HG03175 (cell line): ENCODE data around the gene DCAF4.
A peak's percentile ranks its signal among the peaks of the same experiment; 100 is the strongest.

Experiments used
- ATAC-seq: cut with Tn5 transposase; IDR thresholded peaks from one replicate; pipeline ENCODE4 v1.9.1; 2021; ENCODE audit warnings: mild to moderate bottlenecking, moderate library complexity; ENCODE audit not compliant: unreplicated experiment

DCAF4 gene, protein sequence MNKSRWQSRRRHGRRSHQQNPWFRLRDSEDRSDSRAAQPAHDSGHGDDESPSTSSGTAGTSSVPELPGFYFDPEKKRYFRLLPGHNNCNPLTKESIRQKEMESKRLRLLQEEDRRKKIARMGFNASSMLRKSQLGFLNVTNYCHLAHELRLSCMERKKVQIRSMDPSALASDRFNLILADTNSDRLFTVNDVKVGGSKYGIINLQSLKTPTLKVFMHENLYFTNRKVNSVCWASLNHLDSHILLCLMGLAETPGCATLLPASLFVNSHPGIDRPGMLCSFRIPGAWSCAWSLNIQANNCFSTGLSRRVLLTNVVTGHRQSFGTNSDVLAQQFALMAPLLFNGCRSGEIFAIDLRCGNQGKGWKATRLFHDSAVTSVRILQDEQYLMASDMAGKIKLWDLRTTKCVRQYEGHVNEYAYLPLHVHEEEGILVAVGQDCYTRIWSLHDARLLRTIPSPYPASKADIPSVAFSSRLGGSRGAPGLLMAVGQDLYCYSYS

DNA sequence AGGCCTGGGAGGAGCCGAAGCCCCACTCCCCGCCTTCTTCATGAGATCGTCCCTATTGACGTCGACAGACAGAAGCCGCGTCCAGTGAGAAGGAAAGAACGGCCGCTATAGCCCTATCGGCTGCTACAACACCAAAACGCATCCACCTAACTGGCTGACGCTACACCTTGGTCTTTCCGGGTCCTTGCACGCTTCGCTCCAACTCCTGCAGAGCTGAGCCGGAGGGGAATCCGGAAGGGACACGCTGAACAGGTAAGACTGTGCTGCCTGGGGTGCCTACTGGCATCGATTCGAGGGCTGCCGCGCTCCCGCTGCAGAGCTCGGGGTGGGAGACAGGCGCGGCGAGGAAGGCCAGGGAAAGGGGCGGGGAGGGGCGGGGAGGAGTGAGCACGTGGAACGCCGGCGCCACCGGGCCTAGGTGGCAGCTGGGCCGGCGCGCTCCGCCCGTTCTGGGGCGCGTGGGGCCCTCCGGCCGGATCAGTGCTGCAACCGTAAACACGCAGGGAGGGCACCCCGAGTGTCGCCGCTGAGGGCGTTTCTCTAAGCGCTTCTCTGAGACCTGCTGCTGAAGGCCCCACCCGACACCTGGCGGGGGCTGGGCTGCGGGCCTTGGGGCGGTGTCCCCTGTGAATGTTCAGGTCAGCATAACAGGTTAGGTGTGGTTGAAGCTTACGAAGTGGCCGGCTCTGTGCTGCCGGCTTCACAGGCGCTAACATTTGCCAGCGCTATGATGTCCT lies at the start of gene DCAF4:
DCAF4 (plus strand) TSS at position 173 of the 737 bp plus-strand sequence. CDS start 11,515 bp downstream, outside the sequence.
- ATAC-seq: peak; percentile 96

DNA sequence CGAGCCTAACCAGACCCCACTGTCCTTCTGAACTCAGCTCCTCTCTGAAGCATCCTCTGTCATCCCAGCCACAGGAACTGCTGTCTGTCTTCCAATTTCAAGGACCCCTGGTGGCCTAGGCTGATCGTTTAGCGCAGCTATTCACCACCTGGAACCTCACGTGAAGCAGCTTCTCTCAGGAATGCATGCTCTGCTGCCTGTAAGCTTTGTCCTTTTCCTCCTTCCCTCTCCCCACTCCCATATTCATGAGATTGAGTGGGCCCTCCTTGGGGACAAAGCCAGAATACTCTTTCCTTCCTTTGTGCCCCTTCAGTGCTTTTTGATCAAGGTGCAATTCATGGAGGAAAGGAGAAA lies 49.6 kb upstream of the DCAF4 start:
- no peak for ATAC-seq

DNA sequence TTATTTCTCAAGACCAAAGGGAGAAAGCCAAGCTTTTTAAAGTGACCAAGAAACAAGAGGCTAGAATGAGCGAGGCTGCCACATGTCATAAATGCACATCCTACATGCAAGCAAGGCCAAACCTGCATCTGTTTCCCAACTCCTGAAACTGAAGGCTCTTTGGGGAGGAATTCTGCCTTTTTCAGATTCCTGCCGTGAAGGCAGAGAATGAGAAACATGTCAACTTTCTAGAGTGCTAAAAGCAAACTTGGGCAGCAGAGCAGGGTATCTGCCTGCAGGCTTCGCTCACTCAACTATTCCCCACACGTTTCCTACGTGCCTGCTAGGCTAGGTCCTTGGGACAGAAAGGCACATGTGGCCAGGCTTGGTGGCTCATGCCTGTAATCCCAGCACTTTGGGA lies 47.5 kb upstream of the DCAF4 start:
- ATAC-seq: no peak

DNA sequence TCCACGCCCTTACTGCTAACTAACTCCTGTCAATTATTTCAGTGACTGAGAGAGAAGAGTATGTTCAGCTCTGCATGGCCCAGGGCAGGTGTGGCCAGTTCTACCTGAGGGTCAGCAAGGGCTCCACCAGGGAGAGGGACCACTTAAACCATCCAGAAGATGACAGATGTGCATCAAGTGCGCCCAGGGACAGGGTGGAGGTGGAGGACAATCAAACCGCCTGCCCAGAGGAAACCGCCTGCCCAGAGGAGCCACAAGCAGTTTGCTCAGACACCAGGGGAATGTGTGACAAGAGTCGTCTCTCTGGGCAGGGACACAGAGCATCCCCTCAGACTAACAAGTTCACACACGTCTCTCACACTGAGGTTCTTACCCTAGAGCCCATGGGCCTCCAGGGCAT lies 46.8 kb upstream of the DCAF4 start:
- ATAC-seq: no peak

DNA sequence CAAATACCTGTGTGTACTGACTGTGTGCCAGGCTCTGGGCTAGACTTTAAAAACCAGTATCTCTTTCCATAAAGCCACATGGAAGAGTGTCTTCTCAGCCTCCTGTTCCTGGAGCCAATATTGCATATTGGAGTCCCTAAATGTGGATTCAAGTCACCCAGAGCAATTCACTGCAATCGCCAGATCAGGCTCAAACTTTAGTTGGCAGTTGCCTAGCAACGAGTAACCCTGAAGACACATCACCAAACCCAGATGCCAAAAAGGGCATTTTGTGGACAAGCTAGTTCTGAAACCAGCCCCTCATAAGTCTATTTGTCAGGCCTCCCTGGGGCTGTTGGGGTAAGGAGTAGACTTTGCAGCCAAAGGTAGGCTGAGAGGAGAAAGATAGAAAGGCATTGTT lies 46.1 kb upstream of the DCAF4 start:
- ATAC-seq: no peak

DNA sequence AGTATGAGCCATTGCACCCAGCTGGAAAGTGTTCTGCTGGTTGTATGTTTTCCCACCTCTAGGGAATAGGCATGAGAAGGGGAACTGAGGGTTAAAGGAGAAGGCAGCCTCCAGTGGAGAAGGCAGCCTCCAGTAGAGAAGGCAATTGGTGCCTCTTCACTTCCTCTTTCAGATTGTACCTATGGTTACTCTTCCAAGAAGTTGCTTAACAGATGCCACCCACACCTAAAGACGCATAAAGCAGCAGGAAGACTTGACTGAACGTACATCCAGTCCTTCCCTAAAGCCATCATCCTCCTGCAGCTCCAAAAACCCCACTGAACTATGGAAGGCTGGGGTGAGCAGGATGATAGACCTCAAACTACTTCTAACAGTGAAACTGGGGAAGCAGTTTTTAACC lies 45.4 kb upstream of the DCAF4 start:
- ATAC-seq: no peak

DNA sequence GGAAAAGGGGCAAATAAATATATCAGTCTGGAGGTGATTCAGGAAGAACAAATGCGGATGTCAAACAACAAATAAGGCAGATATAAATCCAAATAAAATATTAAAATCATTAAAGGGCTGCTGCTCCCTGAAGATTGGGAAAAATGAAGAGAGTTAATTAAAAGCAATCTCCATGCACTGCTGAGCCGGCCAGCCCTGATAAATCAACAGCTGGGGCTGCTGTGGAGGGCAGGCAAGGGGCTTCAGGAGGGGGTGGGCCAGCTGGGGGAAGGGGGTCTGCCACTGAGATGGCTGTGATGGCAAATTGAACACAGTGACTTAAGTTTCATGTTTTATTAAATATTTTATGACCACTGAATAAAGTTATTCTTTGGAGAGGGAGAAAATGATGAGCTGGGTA lies 44.7 kb upstream of the DCAF4 start:
- no peak for ATAC-seq

DNA sequence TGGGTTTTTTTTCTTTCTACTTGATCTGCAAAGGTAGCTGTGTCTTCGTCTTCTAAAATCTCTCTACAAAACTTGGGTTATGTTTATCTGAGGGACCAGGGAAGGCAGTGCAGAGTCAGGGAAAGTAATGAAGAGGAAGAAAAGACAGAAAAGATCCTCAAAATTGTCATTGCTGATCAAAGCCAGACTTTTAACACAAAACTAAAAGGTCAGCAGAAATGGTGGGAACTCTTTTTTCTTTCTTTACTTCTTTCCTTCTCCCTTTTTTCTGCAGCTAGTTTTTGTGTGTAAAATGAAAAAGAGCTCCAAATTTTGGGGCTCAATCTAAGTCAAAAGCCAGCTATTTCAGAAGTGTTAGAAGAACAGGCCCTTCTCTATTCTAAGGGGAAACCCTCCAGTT lies 44.2 kb upstream of the DCAF4 start:
- no peak for ATAC-seq

DNA sequence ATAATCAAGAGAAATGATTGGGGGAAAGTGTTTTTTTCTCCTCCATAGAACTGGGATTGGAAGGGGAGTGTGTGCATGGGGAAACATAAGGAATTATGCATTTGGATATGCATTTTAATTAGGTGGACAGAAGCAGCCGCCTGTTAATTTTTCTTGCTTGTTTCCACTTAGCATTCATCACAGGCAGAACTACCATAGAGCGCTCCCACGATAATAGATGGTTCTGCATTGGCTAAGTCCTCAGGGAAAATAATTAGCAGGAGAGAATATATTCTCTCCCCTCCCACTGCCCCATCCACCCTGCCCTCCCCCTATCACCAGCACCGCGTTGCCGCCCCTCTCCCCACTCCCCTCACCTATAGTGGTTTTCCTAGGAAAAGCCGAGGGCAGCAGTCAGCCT lies 43.8 kb upstream of the DCAF4 start:
- ATAC-seq: no peak

DNA sequence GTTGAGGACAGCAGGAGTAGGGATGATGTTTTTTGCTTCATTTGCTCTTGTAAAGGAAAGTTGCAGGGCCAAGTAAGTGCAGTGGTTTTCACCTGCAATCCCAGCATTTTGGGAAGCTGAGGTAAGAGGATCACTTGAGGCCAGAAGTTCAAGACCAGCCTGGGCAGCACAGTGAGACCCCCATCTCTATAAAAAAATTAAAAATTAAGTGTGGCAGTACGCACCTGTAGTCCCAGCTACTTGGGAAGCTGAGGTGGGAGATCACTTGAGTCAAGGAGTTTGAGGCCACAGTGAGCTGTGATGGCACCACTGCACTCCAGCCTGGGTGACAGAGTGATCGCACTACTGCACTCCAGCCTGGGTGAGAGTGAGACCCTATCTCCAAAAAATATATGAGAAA lies 43.2 kb upstream of the DCAF4 start:
- ATAC-seq: no peak

DNA sequence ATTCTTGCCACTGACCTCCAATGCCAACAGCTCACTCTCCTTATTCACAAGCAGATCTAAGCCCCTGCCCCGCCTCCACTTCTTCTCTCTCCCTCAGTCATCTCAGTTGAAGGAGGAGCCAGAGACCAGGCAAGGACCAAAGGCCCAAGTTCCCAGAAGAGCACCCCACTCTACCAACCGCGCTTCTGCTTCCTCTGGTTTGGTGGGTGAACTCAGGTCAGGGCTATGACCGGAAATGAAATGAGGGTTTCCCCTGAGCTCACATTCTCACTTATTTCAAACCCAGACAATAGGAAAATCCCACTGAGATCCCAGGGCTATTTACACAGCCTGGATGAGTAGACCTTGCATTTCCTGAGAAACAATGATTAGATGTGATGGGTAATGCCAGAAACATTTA lies 42.3 kb upstream of the DCAF4 start:
- ATAC-seq: no peak

DNA sequence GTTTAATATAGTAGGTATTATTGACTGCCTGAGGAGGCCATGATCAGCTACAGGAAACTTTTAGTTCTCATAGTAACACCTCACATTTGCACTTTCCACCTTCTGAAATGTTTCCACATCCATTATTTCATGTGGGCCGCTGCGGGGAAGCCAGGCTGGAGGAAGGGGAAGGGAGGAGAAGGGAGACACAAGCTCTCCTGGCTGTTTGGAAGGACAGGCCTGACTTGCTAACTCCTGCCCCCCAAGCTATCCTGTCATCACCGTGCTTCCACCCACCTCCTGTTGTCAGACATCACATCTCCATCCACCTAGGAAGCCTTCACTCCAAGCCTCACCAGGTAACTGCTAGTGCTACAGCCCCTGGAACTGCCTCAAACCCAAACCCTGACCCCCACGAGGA lies 41.9 kb upstream of the DCAF4 start:
- ATAC-seq: no peak

DNA sequence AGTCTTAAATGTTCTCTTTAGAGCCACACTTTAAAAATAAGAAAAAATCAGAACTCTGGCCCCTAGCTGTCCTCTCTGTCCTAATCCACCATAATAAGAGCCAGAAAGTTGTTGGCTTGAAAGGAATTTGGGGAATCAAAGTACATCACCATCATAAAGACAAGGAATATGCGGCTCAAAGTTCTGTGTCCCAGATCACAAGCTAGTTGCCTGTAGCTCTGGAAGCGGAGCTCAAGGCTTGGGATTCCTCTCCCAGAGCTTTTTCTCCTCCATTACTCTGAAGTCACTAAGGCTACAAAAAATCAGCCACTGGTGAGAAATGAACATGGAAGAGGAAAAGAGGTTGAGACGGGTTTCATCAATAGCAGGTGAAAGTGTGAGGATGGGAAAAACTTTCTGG lies 38.8 kb upstream of the DCAF4 start:
- no peak for ATAC-seq

DNA sequence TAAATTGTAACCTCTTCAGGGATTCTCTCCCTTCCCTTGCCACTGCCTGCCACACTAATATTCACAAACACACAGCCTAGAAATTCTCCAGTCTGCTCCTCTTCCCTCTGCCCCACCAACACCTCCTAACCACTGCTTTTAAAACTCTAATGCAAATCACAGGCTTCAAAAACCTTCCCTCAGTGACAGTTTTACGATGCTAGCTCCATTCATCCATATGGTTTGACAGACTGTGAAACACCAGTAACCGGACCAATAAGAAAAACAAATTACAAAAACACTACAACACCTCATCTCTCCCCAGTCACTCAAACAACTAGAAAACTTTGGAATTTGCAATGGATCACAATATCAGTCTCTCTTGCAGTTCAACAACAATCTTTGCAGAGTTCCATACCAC lies 38.1 kb upstream of the DCAF4 start:
- ATAC-seq: no peak

DNA sequence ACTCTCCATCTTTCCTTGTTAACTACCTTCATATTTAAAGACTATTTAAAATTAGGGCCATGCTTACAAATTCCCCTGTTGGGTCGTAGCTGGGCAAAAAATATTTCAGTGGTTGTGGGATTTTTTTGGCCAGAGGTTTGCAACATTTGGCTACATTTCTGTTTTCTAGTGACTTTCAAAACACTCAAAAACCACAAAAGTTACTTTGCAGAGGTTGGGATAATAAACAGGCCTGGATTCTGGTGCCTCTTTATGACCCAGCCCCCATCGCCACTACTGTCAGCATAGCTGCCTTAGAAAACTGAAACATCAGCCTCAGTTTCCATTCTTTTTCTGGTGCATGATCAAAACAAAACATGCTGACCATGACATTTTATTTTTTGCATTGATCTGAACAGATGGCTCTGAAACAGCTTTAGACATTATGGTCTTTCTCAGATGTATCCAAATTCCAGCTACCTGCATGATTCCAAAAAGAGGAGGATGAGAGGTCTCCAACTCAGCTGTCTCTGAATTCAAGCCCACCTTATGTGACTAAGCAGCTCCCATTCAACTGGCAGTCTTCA lies 37.5 kb upstream of the DCAF4 start:
- ATAC-seq: no peak

DNA sequence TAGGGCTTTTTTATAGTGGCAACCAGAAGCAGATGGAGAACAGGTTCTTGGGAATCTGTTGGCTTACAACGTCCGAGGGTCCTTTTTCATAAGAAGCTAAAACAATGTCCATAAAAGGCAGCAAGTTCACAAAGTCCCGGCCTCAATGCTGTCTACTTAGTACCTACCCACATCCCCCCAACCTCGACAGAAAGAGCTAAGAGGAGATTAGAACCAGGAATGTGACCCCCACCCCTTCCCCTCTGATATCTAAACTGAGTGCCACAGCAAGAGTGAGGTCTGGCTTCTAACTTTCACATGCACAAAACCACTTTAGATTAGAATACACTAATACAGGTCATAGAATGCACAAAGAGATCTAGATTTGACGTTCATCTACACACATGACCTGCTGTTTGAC lies 36.9 kb upstream of the DCAF4 start:
- no peak for ATAC-seq

DNA sequence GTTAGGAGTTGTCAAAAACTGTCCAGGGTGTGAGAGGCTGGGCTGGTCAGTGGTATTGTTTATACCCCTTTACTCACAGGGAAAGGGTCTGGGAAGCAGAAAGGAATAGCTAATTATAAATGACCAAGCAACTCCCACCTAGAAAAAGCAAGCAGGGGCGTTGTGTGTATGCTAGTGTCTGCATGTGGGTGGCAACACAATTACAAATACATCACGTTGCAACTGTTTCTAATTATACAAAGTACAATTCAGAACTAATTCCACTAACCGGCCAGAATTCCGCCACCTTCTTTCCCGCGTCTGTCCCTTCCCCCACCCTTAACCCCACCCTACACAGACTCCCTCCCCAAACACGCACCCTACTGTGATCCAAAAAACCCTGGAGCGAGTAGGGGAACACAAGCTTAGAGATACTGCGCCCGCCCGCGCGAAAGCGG lies 34.6 kb upstream of the DCAF4 start:
- ATAC-seq: no peak

DNA sequence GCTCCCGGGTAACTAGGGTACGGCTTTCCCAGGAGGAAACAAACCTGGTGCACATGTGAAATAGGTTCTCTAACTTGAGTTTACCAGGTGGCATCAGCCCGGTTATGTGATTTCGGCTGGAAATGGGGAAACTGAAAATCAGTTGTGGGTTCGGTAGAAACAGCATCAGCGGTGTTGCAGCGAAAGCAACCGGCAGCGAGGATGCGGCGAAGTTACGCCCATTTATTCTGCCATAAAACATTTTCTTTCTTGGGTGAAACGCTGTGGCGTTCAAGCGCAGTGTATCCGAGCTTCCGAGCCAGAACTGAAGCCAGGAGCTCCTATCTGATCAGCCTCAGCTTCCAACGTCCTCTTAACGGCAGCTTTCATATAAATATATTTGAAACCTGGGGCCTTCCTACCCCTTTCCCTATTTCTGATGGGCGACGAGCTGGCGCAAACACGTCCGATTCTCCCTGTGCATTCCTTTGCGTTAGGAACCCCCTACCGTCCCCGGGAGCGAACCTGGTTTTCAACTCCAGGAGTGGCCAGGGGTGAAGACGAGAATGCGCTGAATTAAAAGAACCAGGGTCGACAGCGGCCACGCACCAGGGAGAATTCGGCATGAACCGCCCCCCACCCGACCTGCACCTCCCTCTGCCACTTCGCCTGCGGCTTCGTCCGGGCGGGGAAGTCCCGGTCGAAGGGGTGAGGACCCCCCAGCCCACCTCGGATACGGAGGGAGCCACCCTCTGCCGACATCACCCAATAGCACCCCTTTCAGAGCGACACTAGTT lies 34.0 kb upstream of the DCAF4 start:
- no peak for ATAC-seq

DNA sequence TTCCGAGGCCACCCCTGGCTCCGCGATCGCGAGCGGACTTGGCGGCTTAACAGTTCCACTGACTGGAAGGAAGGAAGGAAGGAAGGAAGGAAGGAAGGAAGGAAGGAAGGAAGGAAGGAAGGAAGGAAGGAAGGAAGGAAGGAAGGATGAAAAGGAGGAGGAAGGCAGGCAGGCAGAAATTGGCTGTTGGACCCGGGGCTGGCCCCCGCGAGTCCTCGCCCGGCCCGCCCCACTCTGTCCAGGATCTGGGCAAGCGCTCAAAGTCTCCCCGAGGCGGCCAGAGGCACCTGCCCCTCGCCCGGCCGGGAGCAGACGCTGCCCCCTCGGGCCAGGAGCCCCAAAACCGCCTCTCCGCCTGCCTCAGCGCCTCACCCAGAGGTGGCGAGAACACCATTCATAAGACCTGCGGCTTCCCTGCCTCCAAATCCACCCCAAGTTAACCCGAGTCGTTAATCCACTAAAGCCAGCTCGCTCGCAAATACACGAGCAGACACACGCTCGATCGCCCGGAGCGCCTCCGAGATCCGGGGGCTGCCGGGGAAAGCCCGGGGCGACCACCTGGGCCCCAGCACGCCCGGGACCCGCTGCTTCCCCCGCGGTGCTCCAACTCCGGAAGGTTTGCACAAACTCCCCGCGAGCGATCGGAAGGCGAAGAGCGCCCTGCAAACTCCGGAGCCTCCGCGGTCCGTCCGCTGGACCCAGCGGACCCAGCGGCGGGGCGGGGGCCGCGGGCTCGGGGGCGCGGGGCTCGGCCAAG lies 33.2 kb upstream of the DCAF4 start:
- no peak for ATAC-seq

DNA sequence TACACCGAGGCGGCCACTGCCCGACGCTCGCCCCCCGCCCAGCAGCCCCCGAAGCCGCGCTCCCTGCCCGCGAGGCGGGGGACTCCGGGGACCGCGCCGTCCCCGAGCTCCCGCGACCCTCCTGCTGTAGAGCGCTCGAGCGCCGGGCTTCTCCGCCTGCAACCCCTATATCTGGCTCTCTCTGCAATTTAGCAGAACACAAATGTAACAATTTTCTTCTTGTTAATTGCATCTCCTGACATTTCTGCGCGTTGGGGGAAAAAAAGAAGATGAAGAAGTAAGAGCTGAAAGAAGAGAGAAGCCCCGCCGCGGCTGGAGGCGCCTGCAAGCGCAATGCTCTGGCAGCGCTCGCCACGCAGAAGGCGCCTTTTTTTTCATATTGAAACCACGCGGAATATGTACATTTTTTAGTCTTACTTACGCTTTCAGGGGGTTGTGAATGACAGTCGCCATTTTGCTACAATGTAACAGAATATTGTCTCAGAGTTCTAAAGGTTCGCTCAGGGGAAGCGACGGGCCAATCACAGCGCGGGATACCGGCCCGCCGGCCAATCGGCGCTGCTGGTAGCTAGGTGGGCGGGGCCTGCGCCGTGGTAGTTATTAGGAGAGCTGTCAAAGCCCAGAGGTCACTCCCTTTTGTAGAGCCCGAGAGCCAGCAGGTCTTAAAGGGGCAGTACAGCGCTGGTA lies 32.5 kb upstream of the DCAF4 start, which contains the start of gene DPF3:
DPF3 (minus strand) TSS at position 466 of the 687 bp plus-strand sequence; CDS start at position 453, 13 bp downstream.
- peak; percentile 98 for ATAC-seq
